Upper lobe of left lung (tissue), 4 donors: Measurements from ENCODE around the gene FOSL2.

Experiments used
- CTCF ChIP-seq, 6 experiments: fragments of 450-650 bp in 4 of 6; fragments of 200-600 bp in 2 of 6; sonication (generic) in 2 of 6; IDR thresholded peaks; one replicate each; pipeline ENCODE4 v1.5.1; 2016 to 2019; ENCODE audit warnings: antibody characterized with exemption in 6 of 6
- EP300 ChIP-seq, 4 donors: sonication (generic); formaldehyde crosslinking; IDR thresholded peaks; one replicate each; pipeline ENCODE4 v1.5.1; 2017; ENCODE audit warnings: antibody characterized with exemption in 4 of 4, control low read depth in 2 of 4

GRCh38 chr2:28348921-28349320 lies 43.7 kb upstream of the FOSL2 start:
- TF ChIP-seq CTCF (IDR thresholded peaks at IDR 0.05) (no peak), EP300 (IDR thresholded peaks at IDR 0.05) (no peak)
